Stimulated activated naive B cell treated with anti-CD40 and anti-IgM and Interleukin-4, amounts not matched to agents 10 μg/mL and 1 μg/mL and 100 μg/mL, for 72 hours (primary cell): ENCODE measurements around the gene GTF3C5.

Experiments used
- ATAC-seq, 2 donors: fragments of 150-1000 bp; cut with Tn5 transposase; replicated peaks; 2 replicates each; pipeline ENCODE4 v1.10.0; 2021; ENCODE audit warnings: moderate library complexity in 1 of 2
- DNase-seq: peaks from one replicate; pipeline ENCODE4 v3.0.0; 2021
- H3K27ac Mint-ChIP-seq: one replicate; pipeline ENCODE4 v1.8.0; 2022; ENCODE audit warnings: mild to moderate bottlenecking, mixed read lengths
- H3K27me3 Mint-ChIP-seq, 2 donors: one replicate each; pipeline ENCODE4 v1.8.0; 2022; ENCODE audit warnings: mixed read lengths in 2 of 2
- H3K36me3 Mint-ChIP-seq, 2 donors: one replicate each; pipeline ENCODE4 v1.8.0; 2022; ENCODE audit warnings: mixed read lengths in 2 of 2, mild to moderate bottlenecking in 1 of 2
- H3K4me1 Mint-ChIP-seq, 2 donors: one replicate each; pipeline ENCODE4 v1.8.0; 2022; ENCODE audit warnings: mixed read lengths in 2 of 2, mild to moderate bottlenecking in 1 of 2
- H3K4me3 Mint-ChIP-seq, 2 donors: one replicate each; pipeline ENCODE4 v1.8.0; 2022; ENCODE audit warnings: mild to moderate bottlenecking in 2 of 2, mixed read lengths in 2 of 2, moderate library complexity in 1 of 2
- H3K9me3 Mint-ChIP-seq, 2 donors: one replicate each; pipeline ENCODE4 v1.8.0; 2022; ENCODE audit warnings: mixed read lengths in 2 of 2, mild to moderate bottlenecking in 1 of 2

GTF3C5 gene

GRCh38 chr9:133004091-133004998, 26.5 kb upstream of the GTF3C5 start:
- Mint-ChIP-seq H3K4me1 (peaks cover 6 to 15% of the 10 kb centered on the region in 2 donors), H3K27ac (no peak overlapping the region), H3K9me3 (peaks cover 0 to 4% of the 10 kb centered on the region in 2 donors), H3K27me3 (peaks cover 63 to 71% of the 10 kb centered on the region in 2 donors), H3K4me3 (no peak overlapping the region), H3K36me3 (no peaks in the 10 kb centered on the region)
- peak; percentile 27 to 44 for ATAC-seq
- DNase-seq: no peak

- Mint-ChIP-seq H3K36me3 (no peaks in the 10 kb centered on the region), H3K9me3 (peaks cover 0 to 4% of the 10 kb centered on the region in 2 donors), H3K4me1 (peaks cover 6 to 15% of the 10 kb centered on the region in 2 donors), H3K4me3 (no peak overlapping the region), H3K27ac (no peak overlapping the region), H3K27me3 (peaks cover 62 to 78% of the 10 kb centered on the region in 2 donors)
- DNase-seq (no peak), ATAC-seq (no peak)
These were observed 25.6 kb upstream of the GTF3C5 start for GRCh38 chr9:133004999-133005760.

GRCh38 chr9:133005957-133006356, 24.8 kb upstream of the GTF3C5 start:
- Mint-ChIP-seq H3K9me3 (peaks cover 0 to 4% of the 10 kb centered on the region in 2 donors), H3K36me3 (no peaks in the 10 kb centered on the region), H3K4me1 (peaks cover 6 to 15% of the 10 kb centered on the region in 2 donors), H3K27ac (no peak overlapping the region), H3K4me3 (no peak overlapping the region), H3K27me3 (peaks cover 56 to 72% of the 10 kb centered on the region in 2 donors)
- DNase-seq (no peak), ATAC-seq (no peak)

- ATAC-seq (no peak), DNase-seq (no peak)
- no peak overlapping the region for H3K27ac Mint-ChIP-seq
- H3K27me3 Mint-ChIP-seq: peaks cover 55 to 72% of the 10 kb centered on the region in 2 donors
- no peaks in the 10 kb centered on the region for H3K36me3 Mint-ChIP-seq
- H3K4me3 Mint-ChIP-seq: no peak overlapping the region
- peaks cover 6 to 15% of the 10 kb centered on the region in 2 donors for H3K4me1 Mint-ChIP-seq
- H3K9me3 Mint-ChIP-seq: peaks cover 0 to 4% of the 10 kb centered on the region in 2 donors
These were observed 24.0 kb upstream of the GTF3C5 start for GRCh38 chr9:133006731-133007352.

GRCh38 chr9:133008406-133008805, 22.4 kb upstream of the GTF3C5 start:
- H3K27ac Mint-ChIP-seq: no peak overlapping the region
- DNase-seq: no peak
- H3K4me3 Mint-ChIP-seq: no peak overlapping the region
- H3K27me3 Mint-ChIP-seq: peaks cover 41 to 59% of the 10 kb centered on the region in 2 donors
- no peaks in the 10 kb centered on the region for H3K36me3 Mint-ChIP-seq
- no peak for ATAC-seq
- peaks cover 0 to 4% of the 10 kb centered on the region in 2 donors for H3K9me3 Mint-ChIP-seq
- peaks cover 5 to 13% of the 10 kb centered on the region in 2 donors for H3K4me1 Mint-ChIP-seq

GRCh38 chr9:133008824-133009223, 22.0 kb upstream of the GTF3C5 start:
- Mint-ChIP-seq H3K9me3 (peaks cover 0 to 4% of the 10 kb centered on the region in 2 donors), H3K36me3 (no peaks in the 10 kb centered on the region), H3K27me3 (peaks cover 39 to 55% of the 10 kb centered on the region in 2 donors), H3K4me3 (no peak overlapping the region), H3K27ac (no peak overlapping the region), H3K4me1 (peaks cover 4 to 8% of the 10 kb centered on the region in 2 donors)
- no peak for DNase-seq
- ATAC-seq: no peak

- H3K36me3 Mint-ChIP-seq: no peaks in the 10 kb centered on the region
- H3K27me3 Mint-ChIP-seq: peaks cover 32 to 42% of the 10 kb centered on the region in 2 donors
- peaks cover 4% of the 10 kb centered on the region in 2 donors for H3K9me3 Mint-ChIP-seq
- ATAC-seq (no peak), DNase-seq (no peak)
- H3K27ac Mint-ChIP-seq: no peak overlapping the region
- no peak overlapping the region for H3K4me3 Mint-ChIP-seq
- H3K4me1 Mint-ChIP-seq: no peaks in the 10 kb centered on the region
These were observed 20.8 kb upstream of the GTF3C5 start for GRCh38 chr9:133009906-133010582.

- peak overlapping the region; percentile 47 for H3K27ac Mint-ChIP-seq
- H3K36me3 Mint-ChIP-seq: no peaks in the 10 kb centered on the region
- no peaks in the 10 kb centered on the region for H3K4me1 Mint-ChIP-seq
- peaks cover 12% of the 10 kb centered on the region in 2 donors for H3K27me3 Mint-ChIP-seq
- H3K9me3 Mint-ChIP-seq: peaks cover 4 to 13% of the 10 kb centered on the region in 2 donors
- no peak overlapping the region for H3K4me3 Mint-ChIP-seq
- DNase-seq (no peak), ATAC-seq (no peak)
These were observed 16.1 kb upstream of the GTF3C5 start for GRCh38 chr9:133014696-133015095.

- H3K4me3 Mint-ChIP-seq: no peak overlapping the region
- peak overlapping the region; percentile 31 for H3K27ac Mint-ChIP-seq
- H3K9me3 Mint-ChIP-seq: no peaks in the 10 kb centered on the region
- ATAC-seq (no peak), DNase-seq (no peak)
- peaks cover 5 to 12% of the 10 kb centered on the region in 2 donors for H3K4me1 Mint-ChIP-seq
- H3K27me3 Mint-ChIP-seq: no peaks in the 10 kb centered on the region
- peaks cover 0 to 4% of the 10 kb centered on the region in 2 donors for H3K36me3 Mint-ChIP-seq
These were observed 7.5 kb upstream of the GTF3C5 start for GRCh38 chr9:133023117-133023890.

- no peak overlapping the region for H3K4me3 Mint-ChIP-seq
- peaks cover 6 to 9% of the 10 kb centered on the region in 2 donors for H3K36me3 Mint-ChIP-seq
- H3K27ac Mint-ChIP-seq: no peak overlapping the region
- H3K27me3 Mint-ChIP-seq: no peaks in the 10 kb centered on the region
- H3K9me3 Mint-ChIP-seq: peaks cover 0 to 1% of the 10 kb centered on the region in 2 donors
- H3K4me1 Mint-ChIP-seq: peaks cover 13 to 28% of the 10 kb centered on the region in 2 donors
- ATAC-seq: no peak
- DNase-seq: no peak
These were observed 4.4 kb upstream of the GTF3C5 start for GRCh38 chr9:133026426-133026825.

- Mint-ChIP-seq H3K4me3 (no peak overlapping the region), H3K36me3 (peaks cover 13 to 15% of the 10 kb centered on the region in 2 donors), H3K27ac (no peak overlapping the region), H3K4me1 (peaks cover 20 to 36% of the 10 kb centered on the region in 2 donors), H3K27me3 (no peaks in the 10 kb centered on the region), H3K9me3 (peaks cover 0 to 4% of the 10 kb centered on the region in 2 donors)
- ATAC-seq (no peak), DNase-seq (no peak)
These were observed 3.7 kb upstream of the GTF3C5 start for GRCh38 chr9:133027134-133027533.

- ATAC-seq (no peak), DNase-seq (no peak)
- H3K27me3 Mint-ChIP-seq: no peaks in the 10 kb centered on the region
- H3K36me3 Mint-ChIP-seq: peaks cover 16 to 21% of the 10 kb centered on the region in 2 donors
- peaks cover 0 to 4% of the 10 kb centered on the region in 2 donors for H3K9me3 Mint-ChIP-seq
- no peak overlapping the region for H3K27ac Mint-ChIP-seq
- H3K4me3 Mint-ChIP-seq: no peak overlapping the region
- peaks cover 27 to 45% of the 10 kb centered on the region in 2 donors for H3K4me1 Mint-ChIP-seq
These were observed 2.6 kb upstream of the GTF3C5 start for GRCh38 chr9:133028221-133028620.

- peaks cover 0 to 4% of the 10 kb centered on the region in 2 donors for H3K9me3 Mint-ChIP-seq
- H3K36me3 Mint-ChIP-seq: peaks cover 16 to 21% of the 10 kb centered on the region in 2 donors
- ATAC-seq (peak; percentile 25 to 27), DNase-seq (no peak)
- H3K27ac Mint-ChIP-seq: peak overlapping the region; percentile 96
- peak overlapping the region; percentile 90 to 99 for H3K4me3 Mint-ChIP-seq
- peaks cover 34 to 56% of the 10 kb centered on the region in 2 donors for H3K4me1 Mint-ChIP-seq
- no peaks in the 10 kb centered on the region for H3K27me3 Mint-ChIP-seq
These were observed 842 bp upstream of the GTF3C5 start for GRCh38 chr9:133029994-133030316.
